Glomerular visceral epithelial cell (primary cell): ENCODE measurements around the gene SLBP.

ENCODE experiments used
- DNase-seq: peaks from one replicate; pipeline ENCODE4 v3.0.0-alpha.2; 2016; ENCODE audit errors: extremely low spot score

The SLBP gene

GRCh38 chr4:1727117-1728031, 15.3 kb upstream of the SLBP start:
- DNase-seq, result peak; percentile 94

GRCh38 chr4:1726146-1726934, 14.2 kb upstream of the SLBP start:
- DNase-seq, result peak; percentile 88

- no peak for DNase-seq
These were observed 13.4 kb upstream of the SLBP start for GRCh38 chr4:1725521-1725920.

- DNase-seq, result no peak
These were observed 11.1 kb upstream of the SLBP start for GRCh38 chr4:1723131-1723801.

DNA sequence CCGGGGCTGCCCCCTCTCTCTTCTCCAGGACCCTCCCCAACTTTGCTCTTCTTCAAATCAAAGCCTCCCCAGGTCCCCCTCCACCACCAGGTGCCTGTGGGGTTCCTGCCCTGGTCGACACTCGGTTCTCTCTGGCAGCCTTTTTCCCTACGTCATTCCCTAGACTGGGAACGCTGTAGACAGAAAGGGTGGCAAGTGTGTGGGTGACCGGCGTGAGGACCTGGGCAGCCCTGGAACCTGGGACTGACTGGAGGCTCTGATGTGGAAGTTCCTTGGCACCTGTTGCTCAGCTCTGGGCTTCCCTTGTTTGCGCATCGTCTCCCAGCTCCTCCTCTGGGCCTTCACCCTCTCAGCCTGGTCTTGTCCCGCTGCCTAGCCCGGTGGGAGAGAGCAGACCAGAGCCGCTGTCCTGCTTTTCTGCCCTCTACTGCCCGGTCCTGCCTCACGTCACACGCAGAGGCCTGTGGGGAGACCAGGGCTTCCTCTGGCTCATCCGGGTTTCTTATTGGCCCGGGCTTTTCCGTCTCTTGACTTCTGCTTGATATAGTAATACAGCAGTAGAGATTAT, 10.5 kb upstream of the SLBP start:
- DNase-seq, result no peak

- DNase-seq, result no peak
These were observed 9.8 kb upstream of the SLBP start for GRCh38 chr4:1721666-1722550.

GRCh38 chr4:1721003-1721665, 9.0 kb upstream of the SLBP start, which contains the start of the genes TACC3 and TMEM129:
TACC3 (plus strand) TSS chr4:1721521; CDS start chr4:1723422, 1,901 bp downstream.
TMEM129 (minus strand) TSS chr4:1721323; CDS start chr4:1720837, 486 bp downstream.
- peak; percentile 96 for DNase-seq

DNA sequence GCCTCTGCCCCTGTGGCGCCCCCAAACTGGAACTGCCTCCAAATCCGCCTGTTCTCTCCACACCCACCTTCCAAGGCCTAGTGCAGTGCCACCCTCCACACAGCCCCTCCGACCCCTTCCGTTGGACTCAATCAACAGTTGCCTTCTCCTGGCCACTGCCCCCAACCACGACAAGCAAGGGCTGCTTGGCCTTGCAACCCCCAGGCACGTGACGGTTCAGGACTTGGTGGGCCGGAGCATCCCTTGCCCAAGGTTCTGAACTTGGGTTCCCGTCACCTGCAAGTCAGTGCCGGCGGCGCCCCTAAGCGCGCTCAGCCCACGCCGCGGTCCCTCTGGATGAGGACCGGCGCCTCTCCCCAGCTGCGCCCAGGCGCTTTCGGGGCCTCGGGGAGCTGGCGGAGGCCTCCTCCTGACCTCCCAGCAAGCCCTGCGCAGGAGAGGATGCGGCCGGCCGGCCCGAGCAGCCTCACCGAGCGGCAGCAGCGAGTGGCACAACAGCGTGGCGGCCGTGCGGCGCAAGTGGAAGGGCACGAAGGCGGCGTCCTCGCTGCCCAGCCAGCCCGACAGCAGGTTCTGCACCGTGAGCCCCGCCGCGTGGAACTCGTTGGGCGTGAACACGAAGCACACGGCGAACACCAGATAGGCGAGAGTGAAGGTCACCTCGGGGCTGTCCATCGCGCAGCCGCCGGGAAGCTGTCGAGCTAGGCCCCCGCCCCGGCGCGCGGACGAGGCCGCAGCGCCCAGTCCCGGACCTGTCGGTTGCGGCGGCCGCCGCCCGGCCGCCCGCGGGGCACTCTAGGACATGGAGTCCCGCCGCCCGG, 8.3 kb upstream of the SLBP start:
- DNase-seq, result peak; percentile 46

GRCh38 chr4:1718095-1718850, 6.2 kb upstream of the SLBP start:
- DNase-seq, result no peak

GRCh38 chr4:1717129-1718094, 5.3 kb upstream of the SLBP start:
- no peak for DNase-seq

- no peak for DNase-seq
These were observed 4.2 kb upstream of the SLBP start for GRCh38 chr4:1716065-1716945.

DNA sequence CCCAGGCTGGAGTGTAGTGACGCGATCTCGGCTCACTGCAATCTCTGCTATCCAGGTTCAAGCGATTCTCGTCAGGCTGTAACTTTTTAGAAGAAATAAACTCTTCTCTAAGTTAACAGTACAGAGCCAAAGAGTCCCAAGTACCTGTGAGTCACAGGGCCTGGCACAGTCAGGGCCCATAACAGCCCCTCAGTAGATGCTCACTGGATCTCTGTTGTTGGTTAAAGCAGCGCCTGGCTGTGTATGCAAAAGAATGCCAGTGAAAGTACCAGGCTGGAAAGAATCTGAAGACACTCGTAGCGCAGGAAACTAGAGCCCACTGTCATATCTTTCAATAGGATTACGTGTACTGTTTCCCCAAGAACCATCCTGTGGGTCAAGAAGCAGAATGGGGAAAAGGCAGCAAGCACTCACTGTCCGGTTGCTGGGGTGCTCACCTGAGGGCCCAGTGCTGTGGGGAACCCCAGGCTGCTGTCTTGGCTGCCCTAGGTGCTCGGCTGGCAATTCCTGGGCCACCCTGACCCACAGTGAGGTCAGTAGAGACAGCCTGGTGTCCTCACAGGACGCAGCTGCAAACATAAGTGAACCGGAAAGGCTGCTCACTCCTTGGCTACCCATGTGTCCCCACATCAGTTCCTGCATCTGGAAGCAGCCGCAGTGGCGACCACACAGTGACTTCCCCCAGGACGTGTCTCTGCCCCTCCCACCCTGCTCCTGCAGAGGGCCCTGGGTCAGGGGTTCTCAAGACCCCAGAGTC, 3.1 kb upstream of the SLBP start:
- DNase-seq, result no peak

- DNase-seq, result no peak
These were observed 2.3 kb upstream of the SLBP start for GRCh38 chr4:1714303-1715001.

DNA sequence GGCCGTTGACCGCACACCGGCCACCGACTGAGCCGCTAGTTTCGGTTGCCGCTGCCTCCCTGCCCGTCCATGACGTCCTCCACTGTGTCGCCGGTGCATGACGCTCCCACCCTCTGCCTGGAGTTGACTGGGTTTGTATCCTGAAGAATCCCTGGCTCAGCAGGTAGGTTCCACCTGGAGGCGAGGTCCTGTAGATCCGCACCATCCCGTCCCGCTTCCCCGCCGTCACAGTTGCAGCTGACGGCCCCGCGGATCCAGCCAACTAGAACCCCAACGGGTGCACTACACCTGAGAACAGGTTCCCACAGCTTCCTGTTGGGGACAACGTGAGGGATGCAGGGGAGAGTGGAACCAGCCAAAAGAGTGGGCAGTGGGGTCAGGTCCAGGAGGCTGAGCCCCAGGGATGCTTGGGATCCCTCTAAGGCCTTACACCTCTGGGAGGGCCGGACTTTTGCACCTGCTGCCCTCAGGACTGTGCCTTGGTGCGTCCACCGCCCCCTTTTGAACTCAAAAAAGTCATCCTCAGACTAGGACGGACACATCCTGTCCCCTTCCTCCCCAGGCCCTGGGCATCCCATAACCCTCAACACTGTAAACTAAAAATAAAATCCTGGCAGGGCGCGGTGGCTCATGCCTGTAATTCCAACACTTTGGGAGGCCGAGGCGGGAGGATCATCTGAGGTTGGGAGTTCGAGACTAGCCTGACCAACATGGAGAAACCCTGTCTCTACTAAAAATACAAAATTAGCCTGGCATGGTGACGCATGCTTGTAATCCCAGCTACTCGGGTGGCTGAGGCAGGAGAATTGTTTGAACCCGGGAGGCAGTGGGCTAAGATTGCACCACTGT, 1.1 kb upstream of the SLBP start:
- no peak for DNase-seq
